Naive thymus-derived CD4-positive, alpha-beta T cell (primary cell): ENCODE results near the gene TMEM170A. TPM values are rescaled to one million over a fixed set of nuclear protein-coding genes. Genes with fewer than 3 reads are reported as not detected.
"Not testable (repeated sequence)": the region's sequence is repeated elsewhere in the genome, so short reads cannot be mapped to it uniquely, and the experiment has no call there.

ENCODE experiments used
- ATAC-seq: fragments of 150-1000 bp; cut with Tn5 transposase; 2 replicates; pipeline ENCODE4 v1.10.0; 2021; ENCODE audit warnings: mild to moderate bottlenecking, moderate library complexity
- CTCF ChIA-PET: fragments of 350-600 bp; sonication (Branson Sonifier 250); formaldehyde crosslinking; loops from one replicate; lab custom pipeline; 2021; ENCODE audit warnings: antibody characterized with exemption; lab: Charles Lee
- POLR2A ChIA-PET: fragments of 350-600 bp; sonication (Branson Sonifier 250); formaldehyde crosslinking; loops from one replicate; lab custom pipeline; 2021; ENCODE audit warnings: antibody characterized with exemption, inconsistent platforms; lab: Charles Lee
- DNase-seq, 9 donors: peaks; one replicate each; pipeline versions ENCODE4 v3.0.0 to v3.0.0-alpha.2; 2020 to 2022; ENCODE audit warnings: mixed read lengths in 1 of 9
- H3K27ac ChIP-seq: one replicate; pipeline ENCODE4 v1.7.0; 2013; ENCODE audit warnings: mild to moderate bottlenecking, low read depth, low read length, moderate library complexity
- H3K27me3 ChIP-seq, 2 donors: one replicate each; pipeline ENCODE4 v1.7.0; 2013; ENCODE audit warnings: low read length in 2 of 2, mild to moderate bottlenecking in 2 of 2, moderate library complexity in 2 of 2; ENCODE audit not compliant: control insufficient read depth in 2 of 2, insufficient read depth in 2 of 2
- H3K36me3 ChIP-seq, 3 experiments: 1 replicate in 2 of 3; 2 replicates in 1 of 3; pipeline ENCODE4 v1.7.0; 2013; ENCODE audit warnings: low read length in 3 of 3, mild to moderate bottlenecking in 3 of 3, moderate library complexity in 1 of 3; ENCODE audit not compliant: insufficient read depth in 3 of 3, control insufficient read depth in 2 of 3
- H3K4me1 ChIP-seq, 2 donors: one replicate each; pipeline ENCODE4 v1.7.0; 2013; ENCODE audit warnings: low read length in 2 of 2, mild to moderate bottlenecking in 2 of 2, moderate library complexity in 1 of 2; ENCODE audit not compliant: control insufficient read depth in 2 of 2, insufficient read depth in 2 of 2
- H3K4me3 ChIP-seq: 2 replicates; pipeline ENCODE4 v1.7.0; 2013; ENCODE audit warnings: mild to moderate bottlenecking, low read length
- H3K9me3 ChIP-seq, 3 experiments: 1 replicate in 2 of 3; 2 replicates in 1 of 3; pipeline ENCODE4 v1.7.0; 2013; ENCODE audit warnings: low read length in 3 of 3; ENCODE audit not compliant: control insufficient read depth in 2 of 3
- H3K27ac Mint-ChIP-seq, 9 donors: one replicate each; pipeline ENCODE4 v1.8.0; 2020 to 2022; ENCODE audit warnings: mixed read lengths in 9 of 9, mild to moderate bottlenecking in 8 of 9, moderate library complexity in 5 of 9, inconsistent platforms in 2 of 9
- H3K27me3 Mint-ChIP-seq, 5 donors: one replicate each; pipeline ENCODE4 v1.8.0; 2021 to 2022; ENCODE audit warnings: mixed read lengths in 5 of 5, mild to moderate bottlenecking in 1 of 5
- H3K36me3 Mint-ChIP-seq, 5 donors: one replicate each; pipeline ENCODE4 v1.8.0; 2020 to 2022; ENCODE audit warnings: mixed read lengths in 5 of 5, mild to moderate bottlenecking in 3 of 5, inconsistent platforms in 1 of 5
- H3K4me1 Mint-ChIP-seq, 7 donors: one replicate each; pipeline ENCODE4 v1.8.0; 2020 to 2022; ENCODE audit warnings: mixed read lengths in 7 of 7, mild to moderate bottlenecking in 3 of 7, inconsistent platforms in 1 of 7
- H3K4me3 Mint-ChIP-seq, 10 donors: one replicate each; pipeline ENCODE4 v1.8.0; 2020 to 2022; ENCODE audit warnings: mild to moderate bottlenecking in 10 of 10, mixed read lengths in 10 of 10, moderate library complexity in 6 of 10, inconsistent platforms in 2 of 10
- H3K9me3 Mint-ChIP-seq, 11 donors: one replicate each; pipeline ENCODE4 v1.8.0; 2020 to 2022; ENCODE audit warnings: mixed read lengths in 11 of 11, mild to moderate bottlenecking in 4 of 11, inconsistent platforms in 1 of 11, moderate library complexity in 1 of 11
- intact Hi-C, 2 donors: fragments of 100-400 bp; cut with micrococcal nuclease; formaldehyde crosslinking; loops; one replicate each; pipeline ENCODE4 v1.15.1; 2023
- polyA plus RNA-seq, 2 donors: library from polyadenylated mRNA; unstranded; fragments of 300-500 nt; fragmentation: Illumina TruSeq; gene quantifications; one replicate each; pipeline ENCODE4 v1.2.3, GENCODE V29; 2021
- total RNA-seq, 6 experiments: library from RNA in 5 of 6; stranded (reverse) in 5 of 6; gene quantifications; 1 replicate in 5 of 6; 2 replicates in 1 of 6; pipeline ENCODE4 v1.2.3 and lab custom pipeline; 2021 to 2026

TMEM170A gene
- total and polyA plus RNA-seq, 7 experiments from 2014 or later, result 31.0 to 50.9 (median 35.9) TPM

- H3K4me1 Mint-ChIP-seq, result peaks cover 38 to 91% (median 77%) of the 10 kb centered on the region in 7 donors
- Histone ChIP-seq H3K4me1 (peaks cover 17 to 24% of the 10 kb centered on the region in 2 donors), H3K27ac (no peak overlapping the region), H3K4me3 (no peak overlapping the region), H3K36me3 (no peaks in the 10 kb centered on the region), H3K27me3 (no peaks in the 10 kb centered on the region), H3K9me3 (no peaks in the 10 kb centered on the region)
- no peaks in the 10 kb centered on the region for H3K9me3 Mint-ChIP-seq
- intact Hi-C loops, result no loop called here
- DNase-seq (no peak), ATAC-seq (no peak)
- H3K27me3 Mint-ChIP-seq, result no peaks in the 10 kb centered on the region
- peaks cover 0 to 7% (median 4%) of the 10 kb centered on the region in 5 donors for H3K36me3 Mint-ChIP-seq
- POLR2A ChIA-PET, result interaction anchor here (0.9 kb wide), 1 partner anchor 24 kb away, joined by 5 read pairs; the partner anchor contains the start of gene CFDP1
- no peak overlapping the region for H3K4me3 Mint-ChIP-seq
- peak overlapping the region in 4 of 9 donors; percentile 2 to 52 (median 30) for H3K27ac Mint-ChIP-seq
- CTCF ChIA-PET, result interaction anchor here (1.2 kb wide), 1 partner anchor 15 kb away, joined by 4 read pairs; no protein-coding TSS in a partner anchor
Measured at GRCh38 chr16:75457485-75458021, 6.9 kb downstream of the TMEM170A start.

GRCh38 chr16:75456971-75457370, 7.5 kb downstream of the TMEM170A start:
- no peaks in the 10 kb centered on the region for H3K9me3 Mint-ChIP-seq
- DNase-seq, result no peak
- POLR2A ChIA-PET, result interaction anchor here (0.9 kb wide), 1 partner anchor 23 kb away, joined by 5 read pairs; the partner anchor contains the start of gene CFDP1
- Histone ChIP-seq H3K27ac (no peak overlapping the region), H3K9me3 (no peaks in the 10 kb centered on the region), H3K27me3 (no peaks in the 10 kb centered on the region), H3K36me3 (no peaks in the 10 kb centered on the region), H3K4me1 (peaks cover 11 to 18% of the 10 kb centered on the region in 2 donors), H3K4me3 (no peak overlapping the region)
- no peaks in the 10 kb centered on the region for H3K27me3 Mint-ChIP-seq
- no peak for ATAC-seq
- CTCF ChIA-PET, result interaction anchor here (1.4 kb wide), 1 partner anchor 8 kb away, joined by 6 read pairs; no protein-coding TSS in a partner anchor
- intact Hi-C loops, result no loop called here
- peaks cover 0 to 7% (median 4%) of the 10 kb centered on the region in 5 donors for H3K36me3 Mint-ChIP-seq
- peaks cover 33 to 86% (median 73%) of the 10 kb centered on the region in 7 donors for H3K4me1 Mint-ChIP-seq
- no peak overlapping the region for H3K4me3 Mint-ChIP-seq
- peak overlapping the region in 1 of 9 donors; percentile 24 for H3K27ac Mint-ChIP-seq

GRCh38 chr16:75456486-75456885, 8.0 kb downstream of the TMEM170A start:
- CTCF ChIA-PET, result interaction anchor here (1.3 to 1.4 kb wide), 2 partner anchors 9 to 54 kb away, joined by 3 to 6 read pairs; no protein-coding TSS in a partner anchor
- H3K36me3 Mint-ChIP-seq, H3K4me3 ChIP-seq, H3K36me3 ChIP-seq, H3K9me3 ChIP-seq, H3K4me3 Mint-ChIP-seq, H3K27me3 Mint-ChIP-seq, H3K27ac ChIP-seq, H3K27me3 ChIP-seq, DNase-seq, intact Hi-C loops, H3K9me3 Mint-ChIP-seq: not testable (repeated sequence)
- peak; percentile 8 for ATAC-seq
- Mint-ChIP-seq H3K27ac (peak overlapping the region in 4 of 9 donors; percentile 22 to 53 (median 28)), H3K4me1 (peaks cover 28 to 81% (median 68%) of the 10 kb centered on the region in 7 donors)
- POLR2A ChIA-PET, result interaction anchor here (0.9 kb wide), 1 partner anchor 23 kb away, joined by 5 read pairs; the partner anchor contains the start of gene CFDP1
- H3K4me1 ChIP-seq, result peaks cover 7 to 13% of the 10 kb centered on the region in 2 donors

GRCh38 chr16:75455677-75456076, 8.8 kb downstream of the TMEM170A start:
- CTCF ChIA-PET, result interaction anchor here (1.3 to 1.4 kb wide), 2 partner anchors 9 to 53 kb away, joined by 3 to 6 read pairs; no protein-coding TSS in a partner anchor

GRCh38 chr16:75452464-75453190, 11.9 kb downstream of the TMEM170A start:
- Mint-ChIP-seq H3K36me3 (peaks cover 0 to 13% (median 8%) of the 10 kb centered on the region in 5 donors), H3K27me3 (no peaks in the 10 kb centered on the region), H3K27ac (peak overlapping the region in 1 of 9 donors; percentile 64), H3K4me1 (peaks cover 13 to 46% (median 39%) of the 10 kb centered on the region in 7 donors), H3K9me3 (no peaks in the 10 kb centered on the region), H3K4me3 (no peak overlapping the region)
- ChIA-PET POLR2A (interaction anchor here (1.1 kb wide), 1 partner anchor 18 kb away, joined by 3 read pairs; no protein-coding TSS in a partner anchor), CTCF (no interaction called here)
- Histone ChIP-seq H3K9me3 (no peaks in the 10 kb centered on the region), H3K27ac (no peak overlapping the region), H3K36me3 (peaks cover 0 to 26% (median 0%) of the 10 kb centered on the region in 3 experiments), H3K27me3 (no peaks in the 10 kb centered on the region), H3K4me3 (no peak overlapping the region), H3K4me1 (no peaks in the 10 kb centered on the region)
- DNase-seq, result no peak
- ATAC-seq, result no peak
- intact Hi-C loops, result no loop called here

More at GRCh38 chr16:75455677-75456076, 8.8 kb downstream of the TMEM170A start:
- Histone ChIP-seq H3K9me3 (no peaks in the 10 kb centered on the region), H3K4me1 (peaks cover 0 to 5% of the 10 kb centered on the region in 2 donors), H3K4me3 (no peak overlapping the region), H3K27me3 (no peaks in the 10 kb centered on the region), H3K27ac (no peak overlapping the region), H3K36me3 (peaks cover 0 to 11% (median 0%) of the 10 kb centered on the region in 3 experiments)
- DNase-seq (no peak), ATAC-seq (no peak)
- no peaks in the 10 kb centered on the region for H3K27me3 Mint-ChIP-seq
- peak overlapping the region in 2 of 10 donors; percentile 15 to 17 for H3K4me3 Mint-ChIP-seq
- intact Hi-C loops, result no loop called here
- H3K36me3 Mint-ChIP-seq, result peaks cover 4 to 15% (median 7%) of the 10 kb centered on the region in 5 donors
- H3K9me3 Mint-ChIP-seq, result no peaks in the 10 kb centered on the region
- POLR2A ChIA-PET, result no interaction called here
- H3K4me1 Mint-ChIP-seq, result peaks cover 27 to 76% (median 61%) of the 10 kb centered on the region in 7 donors
- no peak overlapping the region for H3K27ac Mint-ChIP-seq

GRCh38 chr16:75446416-75446815, 18.1 kb downstream of the TMEM170A start:
- peaks cover 0 to 10% (median 6%) of the 10 kb centered on the region in 5 donors for H3K36me3 Mint-ChIP-seq
- H3K4me3 Mint-ChIP-seq, result no peak overlapping the region
- no peaks in the 10 kb centered on the region for H3K27me3 Mint-ChIP-seq
- H3K27ac Mint-ChIP-seq, result no peak overlapping the region
- ChIA-PET CTCF (no interaction called here), POLR2A (interaction anchor here (1.0 kb wide), 1 partner anchor 12 kb away, joined by 3 read pairs; no protein-coding TSS in a partner anchor)
- Histone ChIP-seq H3K27ac (no peak overlapping the region), H3K27me3 (no peaks in the 10 kb centered on the region), H3K9me3 (no peaks in the 10 kb centered on the region), H3K4me1 (no peaks in the 10 kb centered on the region), H3K4me3 (no peak overlapping the region), H3K36me3 (peaks cover 0 to 30% (median 4%) of the 10 kb centered on the region in 3 experiments)
- intact Hi-C loops, result no loop called here
- peaks cover 0 to 4% (median 3%) of the 10 kb centered on the region in 7 donors for H3K4me1 Mint-ChIP-seq
- DNase-seq (no peak), ATAC-seq (no peak)
- no peaks in the 10 kb centered on the region for H3K9me3 Mint-ChIP-seq
